GM12892 (cell line): ENCODE results near the gene KIAA0825.

Experiments used
- POLR2A ChIP-seq: IDR thresholded peaks from 2 replicates; pipeline ENCODE4 v1.6.1; 2011; ENCODE audit warnings: low read depth, low read length, control low read depth
- POLR2AphosphoS5 ChIP-seq: IDR thresholded peaks from 2 replicates; pipeline ENCODE4 v1.6.1; 2011; ENCODE audit warnings: low read depth, low read length, control low read depth
- TAF1 ChIP-seq: IDR thresholded peaks from 2 replicates; pipeline ENCODE4 v1.6.1; 2011; ENCODE audit warnings: low read depth, mild to moderate bottlenecking, control low read depth, low read length, borderline replicate concordance

DNA sequence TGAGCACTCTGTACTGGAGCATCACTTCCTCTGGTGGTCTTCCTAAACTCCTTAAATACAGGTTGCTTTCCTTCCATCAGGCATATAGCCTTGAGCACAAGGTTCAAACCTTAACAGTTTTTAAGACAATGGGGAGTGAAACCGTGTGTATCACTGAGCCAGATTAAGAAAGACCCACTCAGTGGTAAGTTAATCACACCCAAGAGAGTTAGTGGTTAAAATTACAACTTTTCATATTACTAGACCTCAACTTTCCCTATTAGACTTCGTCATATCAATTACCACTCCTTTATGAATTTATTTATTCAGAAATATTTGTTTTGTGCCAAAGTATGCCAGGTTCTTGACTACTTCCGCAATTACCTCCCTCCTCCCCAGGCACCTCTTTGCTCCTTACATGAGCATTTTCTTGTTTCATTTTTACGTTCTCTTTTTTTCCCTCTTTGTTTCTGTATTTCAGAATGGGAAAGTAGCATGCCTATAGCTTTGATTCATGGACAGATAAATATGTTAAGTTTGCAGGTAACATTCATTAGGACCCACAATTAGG, 351.0 kb downstream of the KIAA0825 start:
- TF ChIP-seq POLR2A: no peak
- TF ChIP-seq TAF1: no peak
- no peak for TF ChIP-seq POLR2AphosphoS5
